Ishikawa (cell line): ENCODE data around the gene KDM3A.

Source experiments
- CEBPB ChIP-seq: IDR thresholded peaks from 2 replicates; pipeline ENCODE4 v1.6.1; 2012
- CREB1 ChIP-seq: IDR thresholded peaks from 2 replicates; pipeline ENCODE4 v1.6.1; 2012; ENCODE audit warnings: low read depth
- EGR1 ChIP-seq: IDR thresholded peaks from 2 replicates; pipeline ENCODE4 v1.6.1; 2012
- MAX ChIP-seq: IDR thresholded peaks from 2 replicates; pipeline ENCODE4 v1.6.1; 2012
- NFIC ChIP-seq: IDR thresholded peaks from 2 replicates; pipeline ENCODE4 v1.6.1; 2012
- REST ChIP-seq: IDR thresholded peaks from 2 replicates; pipeline ENCODE4 v1.6.1; 2012; ENCODE audit warnings: low read depth, mild to moderate bottlenecking
- TAF1 ChIP-seq: IDR thresholded peaks from 2 replicates; pipeline ENCODE4 v1.6.1; 2012; ENCODE audit warnings: low read depth, mild to moderate bottlenecking
- YY1 ChIP-seq: IDR thresholded peaks from 2 replicates; pipeline ENCODE4 v1.6.1; 2012; ENCODE audit warnings: low read depth

GRCh38 chr2:86393521-86394491 is 47.4 kb upstream of the KDM3A start:
- no peak for TF ChIP-seq NFIC
- no peak for TF ChIP-seq EGR1
- TF ChIP-seq MAX: 0 out of 2 replicates have a peak, but pooled peaks have one; percentile 16
- no peak for TF ChIP-seq CREB1
- no peak for TF ChIP-seq REST
- peak; percentile 90 for TF ChIP-seq CEBPB
- TF ChIP-seq TAF1: no peak
- 0 out of 2 replicates have a peak, but pooled peaks have one; percentile 20 for TF ChIP-seq YY1
